Raji (cell line): ENCODE measurements around the gene NUAK2.

Experiments used
- POLR2A ChIP-seq: IDR thresholded peaks from 2 replicates; pipeline ENCODE4 v1.6.1; 2011; ENCODE audit warnings: low read depth, low read length, control low read depth; ENCODE audit not compliant: insufficient read depth

Gene NUAK2

DNA sequence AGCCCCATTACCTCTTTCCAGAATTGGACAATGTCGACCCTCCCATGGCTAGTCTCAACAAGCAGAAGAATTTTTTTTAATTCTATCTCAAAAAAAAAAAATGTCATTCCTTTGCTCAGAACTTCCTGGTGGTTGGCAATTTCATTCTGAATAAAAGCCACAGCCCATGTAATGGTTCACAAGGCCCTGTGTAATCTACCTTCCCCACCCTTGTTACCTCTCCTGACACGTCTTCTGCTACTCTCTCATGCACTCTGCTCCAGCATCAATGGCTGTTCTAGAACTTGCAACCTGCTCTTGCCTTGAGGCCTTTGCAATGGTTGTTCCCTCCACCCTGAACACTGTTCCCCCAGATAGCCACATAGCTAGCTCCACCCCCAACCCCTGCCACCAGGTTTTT lies 25.4 kb downstream of the NUAK2 start:
- no peak for TF ChIP-seq POLR2A

GRCh38 chr1:205294934-205295333 lies 26.6 kb downstream of the NUAK2 start:
- TF ChIP-seq POLR2A = no peak

GRCh38 chr1:205294175-205294917 lies 27.2 kb downstream of the NUAK2 start:
- no peak for TF ChIP-seq POLR2A

DNA sequence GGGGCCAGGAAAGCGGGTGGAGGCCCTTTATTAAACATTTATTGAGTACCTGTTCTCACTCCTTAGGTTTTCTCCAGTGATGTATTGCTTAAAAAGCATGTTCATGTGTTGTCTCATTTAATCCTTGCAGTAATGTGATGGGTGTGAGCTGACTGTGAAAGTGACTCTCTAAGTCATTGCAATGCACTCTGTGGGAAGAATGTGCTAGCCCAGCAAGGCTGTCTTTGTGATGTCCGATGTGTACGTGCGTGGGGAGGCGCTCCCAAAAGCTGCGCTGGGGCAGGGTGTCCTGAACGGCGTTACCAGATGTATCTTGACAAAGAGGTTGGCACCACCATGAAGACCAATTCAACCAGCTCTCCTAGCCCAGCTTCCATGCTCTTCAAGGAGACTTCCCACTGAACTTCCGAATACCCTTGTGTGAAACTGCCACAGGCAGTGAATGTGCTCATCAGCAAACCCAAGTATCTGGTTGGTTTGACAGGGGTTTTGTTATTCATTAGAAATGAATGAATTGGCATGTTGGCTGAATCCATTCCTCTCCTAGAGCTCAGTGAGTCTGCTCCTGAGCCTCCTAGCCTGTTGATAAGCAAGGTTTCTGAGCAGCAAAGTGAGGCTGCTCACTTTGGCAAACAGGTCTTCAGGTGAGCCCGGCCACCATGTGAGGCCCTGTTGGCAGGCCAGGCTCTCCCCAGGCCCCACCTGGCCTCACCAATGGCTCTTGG lies 28.0 kb downstream of the NUAK2 start:
- no peak for TF ChIP-seq POLR2A

GRCh38 chr1:205291596-205291995 lies 29.9 kb downstream of the NUAK2 start:
- TF ChIP-seq POLR2A = no peak

DNA sequence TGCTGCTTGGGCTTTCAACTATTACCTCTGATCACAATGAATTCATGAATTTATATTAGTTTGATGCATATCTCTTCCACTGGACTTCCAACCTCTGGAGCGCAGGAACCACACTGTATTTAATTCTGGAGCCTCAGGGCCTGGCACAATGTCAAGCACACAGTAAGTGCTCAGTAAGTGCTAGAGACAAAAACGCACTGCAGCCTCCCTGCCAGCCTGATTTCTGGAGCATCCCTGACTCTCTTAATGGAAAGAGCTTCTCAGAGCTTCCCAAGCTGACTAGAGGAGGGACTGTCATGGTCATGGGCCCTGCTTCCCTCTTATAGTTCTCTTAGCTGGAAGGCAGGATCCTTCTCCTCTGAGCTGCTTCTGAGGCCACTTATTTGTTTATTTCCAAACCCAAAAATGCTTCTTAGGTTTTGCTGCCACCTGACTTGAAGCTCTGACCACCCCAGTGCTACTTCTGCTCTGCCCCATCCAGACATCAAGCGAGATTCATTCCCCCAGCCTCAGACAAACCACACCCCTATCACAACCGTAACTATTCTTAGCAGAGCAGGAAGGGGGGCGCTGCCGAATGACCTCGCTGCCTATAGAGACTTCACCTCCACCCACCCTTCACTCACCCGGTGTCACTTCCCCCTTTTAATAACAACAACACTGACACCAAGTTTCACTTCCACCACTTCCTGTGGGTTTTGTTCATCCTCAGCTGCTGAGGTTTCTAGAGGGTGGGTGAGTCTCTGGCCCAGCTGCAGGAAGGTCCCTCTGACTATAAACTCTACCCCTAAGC lies 33.6 kb downstream of the NUAK2 start:
- TF ChIP-seq POLR2A = peak; percentile 42; the same call in 1 of the 2 replicates

GRCh38 chr1:205287076-205287475 lies 34.5 kb downstream of the NUAK2 start:
- TF ChIP-seq POLR2A = no peak

DNA sequence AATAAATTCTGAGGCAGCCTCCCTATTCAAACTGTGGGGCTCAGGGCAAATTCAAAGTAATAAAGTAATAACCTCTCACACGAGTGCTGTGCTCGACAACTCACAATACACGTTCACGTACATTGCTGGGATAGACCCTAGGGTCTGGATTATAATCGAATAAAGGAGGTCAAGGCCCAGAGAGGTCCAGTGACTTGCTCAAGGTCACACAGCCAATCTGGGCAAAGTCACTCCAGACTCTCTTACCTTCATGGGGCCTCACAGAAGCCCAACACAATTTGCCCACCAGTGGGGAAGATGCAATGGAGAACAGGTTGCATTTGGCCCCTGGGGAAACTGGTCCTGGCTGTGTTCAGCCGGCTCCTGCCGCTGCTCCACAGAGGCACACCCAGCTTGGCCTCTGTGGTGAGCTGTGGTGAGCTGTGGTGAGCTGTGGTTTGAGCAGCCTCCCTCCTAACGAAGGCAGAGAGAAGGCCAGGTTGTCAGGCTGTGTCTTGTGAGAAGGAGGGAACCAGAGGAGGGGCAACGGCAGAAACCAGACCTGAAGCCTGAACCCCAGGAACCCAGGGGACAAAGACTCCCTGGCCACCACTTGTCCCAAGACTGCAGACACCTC lies 35.1 kb downstream of the NUAK2 start:
- peak; percentile 41 for TF ChIP-seq POLR2A

GRCh38 chr1:205285381-205286101 lies 36.0 kb downstream of the NUAK2 start:
- TF ChIP-seq POLR2A = peak; percentile 57

GRCh38 chr1:205284420-205285144 lies 37.0 kb downstream of the NUAK2 start:
- TF ChIP-seq POLR2A = peak; percentile 72; the same call in 1 of the 2 replicates

GRCh38 chr1:205283270-205284147 lies 38.0 kb downstream of the NUAK2 start:
- 0 out of 2 replicates have a peak, but pooled peaks have one; percentile 20 for TF ChIP-seq POLR2A

DNA sequence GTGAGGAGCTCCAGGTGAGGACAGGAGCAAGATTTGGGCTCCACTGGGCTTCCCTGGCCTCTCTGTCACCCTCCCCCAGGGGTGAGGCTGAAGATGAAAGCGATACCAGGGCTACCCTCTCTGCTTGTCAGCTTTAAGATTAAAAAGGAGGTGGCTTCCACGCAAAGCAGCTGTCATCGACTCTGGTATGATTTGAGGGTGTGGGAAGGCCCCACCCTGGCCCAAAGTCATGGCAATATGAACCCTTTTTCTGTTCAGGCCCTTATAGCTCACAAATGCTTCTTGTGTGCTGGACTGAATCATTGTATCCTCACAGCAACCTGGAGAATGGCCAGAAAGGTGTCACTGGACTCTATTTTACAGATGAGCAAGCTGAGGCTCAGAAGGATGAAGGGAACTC lies 41.6 kb downstream of the NUAK2 start:
- no peak for TF ChIP-seq POLR2A

DNA sequence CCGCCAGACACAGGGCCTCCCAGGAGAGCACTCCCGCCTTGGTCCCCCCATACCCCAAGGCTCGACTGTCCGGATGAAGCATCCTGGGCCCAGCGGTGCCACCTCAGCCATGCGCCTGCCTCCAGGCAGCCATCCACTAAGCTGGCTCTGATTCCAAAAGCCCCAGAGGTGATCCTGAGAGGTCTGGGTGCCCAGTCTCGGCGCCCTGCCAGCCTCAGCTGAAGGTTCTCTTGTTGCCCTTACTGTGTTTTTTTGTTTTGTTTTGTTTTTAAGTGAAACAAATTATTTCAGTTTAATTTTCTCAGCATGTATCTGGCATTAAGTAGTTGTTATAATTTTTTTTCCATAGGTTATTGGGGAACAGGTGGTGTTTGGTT lies 44.9 kb downstream of the NUAK2 start:
- TF ChIP-seq POLR2A = no peak
